PC-9 (cell line): ENCODE measurements around the gene SH3RF2.

ENCODE experiments used
- CTCF ChIP-seq: fragments of 200-600 bp; sonication (generic); conservative IDR thresholded peaks from 2 replicates; pipeline ENCODE4 v1.6.1; 2017; ENCODE audit warnings: mixed run types, antibody characterized with exemption, mild to moderate bottlenecking, moderate library complexity
- EZH2 ChIP-seq: fragments of 200-600 bp; sonication (generic); IDR thresholded peaks from 2 replicates; pipeline ENCODE4 v1.8.0; 2017; ENCODE audit warnings: antibody characterized with exemption, low read depth

- TF ChIP-seq CTCF (no peak), EZH2 (no peak)
These were observed 146.4 kb downstream of the SH3RF2 start for GRCh38 chr5:146082798-146083197.
